Ishikawa (cell line): ENCODE measurements around the gene IKZF2.

ENCODE experiments used
- CEBPB ChIP-seq: IDR thresholded peaks from 2 replicates; pipeline ENCODE4 v1.6.1; 2012
- CREB1 ChIP-seq: IDR thresholded peaks from 2 replicates; pipeline ENCODE4 v1.6.1; 2012; ENCODE audit warnings: low read depth
- EGR1 ChIP-seq: IDR thresholded peaks from 2 replicates; pipeline ENCODE4 v1.6.1; 2012
- EP300 ChIP-seq: IDR thresholded peaks from 2 replicates; pipeline ENCODE4 v1.6.1; 2012; ENCODE audit warnings: borderline replicate concordance
- NFIC ChIP-seq: IDR thresholded peaks from 2 replicates; pipeline ENCODE4 v1.6.1; 2012
- RAD21 ChIP-seq: IDR thresholded peaks from 2 replicates; pipeline ENCODE4 v1.6.1; 2012; ENCODE audit warnings: low read depth
- TCF12 ChIP-seq: IDR thresholded peaks from 2 replicates; pipeline ENCODE4 v1.6.1; 2012; ENCODE audit warnings: low read depth
- TEAD4 ChIP-seq: IDR thresholded peaks from 2 replicates; pipeline ENCODE4 v1.6.1; 2012
- YY1 ChIP-seq: IDR thresholded peaks from 2 replicates; pipeline ENCODE4 v1.6.1; 2012; ENCODE audit warnings: low read depth
- ZBTB7A ChIP-seq: IDR thresholded peaks from 2 replicates; pipeline ENCODE4 v1.6.1; 2012; ENCODE audit warnings: low read depth
- TF ChIP-seq, protein P1 (sequence below): IDR thresholded peaks from 2 replicates; pipeline ENCODE4 v1.6.1; 2012; ENCODE audit warnings: low read depth, mild to moderate bottlenecking
- TF ChIP-seq, protein P2 (sequence below): IDR thresholded peaks from 2 replicates; pipeline ENCODE4 v1.6.1; 2012

DNA sequence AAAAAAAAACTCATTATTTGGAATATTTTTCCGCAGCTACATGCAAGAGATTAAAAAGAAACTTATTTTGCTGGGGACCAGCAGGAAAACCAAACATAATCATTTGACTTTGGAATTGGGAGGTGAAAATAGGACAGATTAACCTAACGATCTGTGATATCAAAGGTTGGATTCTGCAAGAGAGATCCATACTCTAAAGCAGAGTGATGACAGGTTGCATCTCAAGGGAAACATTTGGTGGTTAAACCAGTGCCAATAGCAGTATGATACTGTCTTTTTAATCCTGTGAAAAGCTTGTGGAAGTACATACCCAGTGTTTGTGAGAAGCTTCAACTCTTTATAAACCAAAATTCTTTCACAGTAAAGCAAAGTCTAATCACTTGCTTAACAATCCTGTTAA, 5.3 kb upstream of the IKZF2 start:
- TF ChIP-seq CEBPB (no peak), TEAD4 (no peak), YY1 (no peak), RAD21 (no peak), NFIC (no peak), CREB1 (no peak), EP300 (no peak), EGR1 (no peak), ZBTB7A (no peak), TCF12 (no peak)
- TF ChIP-seq, protein P1, sequence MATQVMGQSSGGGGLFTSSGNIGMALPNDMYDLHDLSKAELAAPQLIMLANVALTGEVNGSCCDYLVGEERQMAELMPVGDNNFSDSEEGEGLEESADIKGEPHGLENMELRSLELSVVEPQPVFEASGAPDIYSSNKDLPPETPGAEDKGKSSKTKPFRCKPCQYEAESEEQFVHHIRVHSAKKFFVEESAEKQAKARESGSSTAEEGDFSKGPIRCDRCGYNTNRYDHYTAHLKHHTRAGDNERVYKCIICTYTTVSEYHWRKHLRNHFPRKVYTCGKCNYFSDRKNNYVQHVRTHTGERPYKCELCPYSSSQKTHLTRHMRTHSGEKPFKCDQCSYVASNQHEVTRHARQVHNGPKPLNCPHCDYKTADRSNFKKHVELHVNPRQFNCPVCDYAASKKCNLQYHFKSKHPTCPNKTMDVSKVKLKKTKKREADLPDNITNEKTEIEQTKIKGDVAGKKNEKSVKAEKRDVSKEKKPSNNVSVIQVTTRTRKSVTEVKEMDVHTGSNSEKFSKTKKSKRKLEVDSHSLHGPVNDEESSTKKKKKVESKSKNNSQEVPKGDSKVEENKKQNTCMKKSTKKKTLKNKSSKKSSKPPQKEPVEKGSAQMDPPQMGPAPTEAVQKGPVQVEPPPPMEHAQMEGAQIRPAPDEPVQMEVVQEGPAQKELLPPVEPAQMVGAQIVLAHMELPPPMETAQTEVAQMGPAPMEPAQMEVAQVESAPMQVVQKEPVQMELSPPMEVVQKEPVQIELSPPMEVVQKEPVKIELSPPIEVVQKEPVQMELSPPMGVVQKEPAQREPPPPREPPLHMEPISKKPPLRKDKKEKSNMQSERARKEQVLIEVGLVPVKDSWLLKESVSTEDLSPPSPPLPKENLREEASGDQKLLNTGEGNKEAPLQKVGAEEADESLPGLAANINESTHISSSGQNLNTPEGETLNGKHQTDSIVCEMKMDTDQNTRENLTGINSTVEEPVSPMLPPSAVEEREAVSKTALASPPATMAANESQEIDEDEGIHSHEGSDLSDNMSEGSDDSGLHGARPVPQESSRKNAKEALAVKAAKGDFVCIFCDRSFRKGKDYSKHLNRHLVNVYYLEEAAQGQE: no peak
- TF ChIP-seq, protein P2, sequence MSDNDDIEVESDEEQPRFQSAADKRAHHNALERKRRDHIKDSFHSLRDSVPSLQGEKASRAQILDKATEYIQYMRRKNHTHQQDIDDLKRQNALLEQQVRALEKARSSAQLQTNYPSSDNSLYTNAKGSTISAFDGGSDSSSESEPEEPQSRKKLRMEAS: no peak
